HepG2 (cell line): ENCODE data around the gene FRMD4A. TPM values are rescaled to one million over a fixed set of nuclear protein-coding genes. Genes with fewer than 3 reads are reported as not detected.

Source experiments
- ATAC-seq: fragments of 200-7000 bp; cut with Tn5 transposase; 3 replicates; pipeline ENCODE4 v1.9.1; 2020; ENCODE audit warnings: mild to moderate bottlenecking, moderate library complexity
- BruUV-seq: library from RNA; stranded (reverse); fragments of 400-500 nt; replicated peaks from 2 replicates; lab custom pipeline; 2021; lab: Mats Ljungman, UMichigan
- CTCF ChIA-PET: fragments of 300-600 bp; formaldehyde crosslinking; extraction: SDS; loops from one replicate; lab custom pipeline; 2021; ENCODE audit warnings: low total read pairs, inconsistent platforms, low intra/inter-chr PET ratio; lab: Yijun Ruan, JAX
- POLR2A ChIA-PET: fragments of 350-600 bp; sonication (Branson Sonifier 250); formaldehyde crosslinking; loops from one replicate; lab custom pipeline; 2020; ENCODE audit warnings: antibody characterized with exemption, inconsistent platforms; lab: Yijun Ruan, JAX
- DNase-seq: peaks from one replicate; pipeline ENCODE4 v3.0.0-alpha.2; 2015; ENCODE audit warnings: low spot score
- FAIRE-seq: peaks from 3 replicates; lab custom pipeline; 2011; peaks lifted over from hg19 to GRCh38; lab: Jason Lieb, UNC
- H2AFZ ChIP-seq: one replicate; pipeline ENCODE4 v1.6.1; 2011; ENCODE audit warnings: low read length, inconsistent platforms
- H3K27ac ChIP-seq: fragments of 300-600 bp; 3 replicates; pipeline ENCODE4 v1.8.0; 2011; ENCODE audit warnings: mixed run types, mild to moderate bottlenecking, mixed read lengths, low read length, inconsistent platforms; ENCODE audit not compliant: insufficient read depth; ENCODE audit errors: extremely low read length
- H3K27me3 ChIP-seq, 2 experiments: fragments of 200-600 bp in 1 of 2; 2 replicates in 1 of 2; 3 replicates in 1 of 2; pipeline versions ENCODE4 v1.6.0 to v1.8.0; 2011; ENCODE audit warnings: low read length in 2 of 2, mild to moderate bottlenecking in 2 of 2, moderate library complexity in 2 of 2, inconsistent platforms in 1 of 2; ENCODE audit not compliant: insufficient read depth in 2 of 2, control insufficient read depth in 1 of 2
- H3K36me3 ChIP-seq, 2 experiments: fragments of 200-600 bp in 1 of 2; replicated peaks in 1 of 2; 2 replicates in 1 of 2; 3 replicates in 1 of 2; pipeline versions ENCODE4 v1.5.1 to v1.8.0; 2011; ENCODE audit warnings: low read length in 2 of 2, inconsistent platforms in 1 of 2; ENCODE audit not compliant: insufficient read depth in 2 of 2, control insufficient read depth in 1 of 2
- H3K4me1 ChIP-seq: 2 replicates; pipeline ENCODE4 v1.5.1; 2012; ENCODE audit warnings: low read length, inconsistent platforms; ENCODE audit not compliant: insufficient read depth
- H3K4me2 ChIP-seq: 2 replicates; pipeline ENCODE4 v1.6.0; 2011; ENCODE audit warnings: low read depth, low read length, inconsistent platforms
- H3K4me3 ChIP-seq, 3 experiments: fragments of 200-600 bp in 1 of 3; sonication (generic), shearing (Covaris generic) in 1 of 3; replicated peaks in 1 of 3; 2 replicates each; pipeline ENCODE4 v1.5.1; 2011 to 2016; ENCODE audit warnings: low read length in 3 of 3, inconsistent platforms in 2 of 3, low read depth in 2 of 3, mild to moderate bottlenecking in 2 of 3, control low read depth in 1 of 3, mixed read lengths in 1 of 3; ENCODE audit not compliant: insufficient read depth in 1 of 3
- H3K79me2 ChIP-seq: one replicate; pipeline ENCODE4 v1.6.1; 2011; ENCODE audit warnings: low read length, inconsistent platforms; ENCODE audit not compliant: insufficient read depth
- H3K9ac ChIP-seq: 2 replicates; pipeline ENCODE4 v1.6.0; 2011; ENCODE audit warnings: mild to moderate bottlenecking, low read depth, low read length, inconsistent platforms; ENCODE audit not compliant: insufficient read depth
- H3K9me3 ChIP-seq: 2 replicates; pipeline ENCODE4 v1.5.1; 2012; ENCODE audit warnings: mild to moderate bottlenecking, low read length
- H4K20me1 ChIP-seq: 2 replicates; pipeline ENCODE4 v1.6.0; 2011; ENCODE audit warnings: inconsistent platforms, mild to moderate bottlenecking, low read length, moderate library complexity; ENCODE audit not compliant: insufficient read depth
- FOXK1 ChIP-seq: sonication (generic); formaldehyde crosslinking; IDR thresholded peaks from 2 replicates; pipeline ENCODE4 v1.4.0; 2020; ENCODE audit warnings: low read depth, missing genetic modification reagents, borderline replicate concordance
- HMG20B ChIP-seq: conservative IDR thresholded peaks from 2 replicates; pipeline ENCODE4 v1.6.1; 2016; ENCODE audit warnings: missing genetic modification reagents, missing compliant biosample characterization
- NRL ChIP-seq: sonication (generic); formaldehyde crosslinking; IDR thresholded peaks from 2 replicates; pipeline ENCODE4 v1.5.0; 2020; ENCODE audit warnings: missing genetic modification reagents, mild to moderate bottlenecking, moderate library complexity, borderline replicate concordance
- POLR2AphosphoS5 ChIP-seq: IDR thresholded peaks from 2 replicates; pipeline ENCODE4 v1.6.1; 2012; ENCODE audit warnings: low read depth, low read length
- ZBTB49 ChIP-seq: sonication (generic); formaldehyde crosslinking; IDR thresholded peaks from 2 replicates; pipeline ENCODE4 v1.4.0; 2020; ENCODE audit warnings: missing genetic modification reagents, borderline replicate concordance
- ZNF30 ChIP-seq: sonication (generic); formaldehyde crosslinking; IDR thresholded peaks from 2 replicates; pipeline ENCODE4 v1.5.0; 2020; ENCODE audit warnings: mild to moderate bottlenecking, missing genetic modification reagents
- ZNF451 ChIP-seq: sonication (generic); formaldehyde crosslinking; IDR thresholded peaks from 2 replicates; pipeline ENCODE4 v1.5.0; 2020; ENCODE audit warnings: mild to moderate bottlenecking, missing genetic modification reagents
- ZNF652 ChIP-seq: IDR thresholded peaks from 2 replicates; pipeline ENCODE4 v1.6.1; 2016; ENCODE audit warnings: low read depth, borderline replicate concordance
- ZNF761 ChIP-seq: sonication (generic); formaldehyde crosslinking; conservative IDR thresholded peaks from 2 replicates; pipeline ENCODE4 v1.4.0; 2020; ENCODE audit warnings: mild to moderate bottlenecking, missing genetic modification reagents
- WGBS: methylation state at CpG from one replicate; pipeline ENCODE4 v1.1.6; 2017; ENCODE audit warnings: low lambda C conversion rate; 5-methylcytosine and 5-hydroxymethylcytosine counted together
- in situ Hi-C: cut with HindIII; loops from 2 replicates; pipeline ENCODE4 v1.10.0; 2017; ENCODE audit warnings: low pct_unique_long_range_greater_than_20kb; ENCODE audit not compliant: extremely low pct_ligation_motif_present
- intact Hi-C: fragments of 100-400 bp; cut with micrococcal nuclease; formaldehyde crosslinking; loops from one replicate; pipeline ENCODE4 v1.10.0; 2022; ENCODE audit not compliant: unreplicated experiment
- polyA plus RNA-seq, 8 experiments: library from polyadenylated mRNA; depleted of rRNA in 3 of 8; stranded (reverse) in 7 of 8; unstranded in 1 of 8; fragments of >200 nt; fragmentation: Illumina TruSeq in 4 of 8; extraction: Trizol in 4 of 8; gene quantifications; 2 replicates each; pipeline versions ENCODE4 v1.2.1 to v1.2.3, GENCODE V29; 2011 to 2016; ENCODE audit warnings: low read depth in 4 of 8, missing spikeins in 1 of 8, mixed read lengths in 1 of 8; ENCODE audit not compliant: insufficient read depth in 1 of 8
- total RNA-seq, 5 experiments: library from RNA; depleted of rRNA; stranded (reverse); fragments of >200 nt; fragmentation: Illumina TruSeq; extraction: Trizol; gene quantifications; 2 replicates each; pipeline ENCODE4 v1.2.3, GENCODE V29; 2016; ENCODE audit warnings: low read depth in 1 of 5

Gene FRMD4A
- total and polyA plus RNA-seq, 2 of the 13 experiments (the other 11 are each of a cell fraction or from before 2014, with no cell fraction given): 0.09 to 0.26 TPM

GRCh38 chr10:14225379-14225778 is 105.3 kb downstream of the FRMD4A start:
- ChIA-PET POLR2A (no interaction called here), CTCF (no interaction called here)
- H4K20me1 ChIP-seq: no peaks in the 10 kb centered on the region
- H3K4me1 ChIP-seq: no peaks in the 10 kb centered on the region
- H3K4me2 ChIP-seq: no peak overlapping the region
- no peaks in the 10 kb centered on the region for H3K79me2 ChIP-seq
- 1% methylated on average over 3 of the region's 4 CpGs for WGBS
- ATAC-seq (no peak), FAIRE-seq (no peak), DNase-seq (no peak)
- no TSS peak for BruUV-seq
- TF ChIP-seq HMG20B (CRISPR knock-in tag): no peak
- TF ChIP-seq FOXK1 (CRISPR knock-in tag): no peak
- no peak for TF ChIP-seq ZNF652
- in situ Hi-C loops (no loop called here), intact Hi-C loops (no loop called here)
- no peaks in the 10 kb centered on the region for H3K9me3 ChIP-seq
- H2AFZ ChIP-seq: no peak overlapping the region
- no peak overlapping the region for H3K4me3 ChIP-seq
- H3K27ac ChIP-seq: no peak overlapping the region
- no peaks in the 10 kb centered on the region for H3K36me3 ChIP-seq
- H3K27me3 ChIP-seq: no peaks in the 10 kb centered on the region; a peak in 1 of 5 replicates
- no peak overlapping the region for H3K9ac ChIP-seq

- H2AFZ ChIP-seq: no peak overlapping the region
- no peak overlapping the region for H3K9ac ChIP-seq
- 20% methylated on average over 7 of the region's 7 CpGs for WGBS
- no peak overlapping the region for H3K4me2 ChIP-seq
- ChIA-PET POLR2A (no interaction called here), CTCF (no interaction called here)
- H3K9me3 ChIP-seq: no peaks in the 10 kb centered on the region
- no peak for DNase-seq
- no peaks in the 10 kb centered on the region for H3K79me2 ChIP-seq
- BruUV-seq: no TSS peak
- no peak for ATAC-seq
- no peaks in the 10 kb centered on the region for H3K4me1 ChIP-seq
- no peak for FAIRE-seq
- TF ChIP-seq ZNF30 (CRISPR knock-in tag) (no peak), POLR2AphosphoS5 (no peak), ZNF761 (CRISPR knock-in tag) (no peak), ZBTB49 (CRISPR knock-in tag) (no peak), NRL (no peak), ZNF451 (no peak)
- H3K27me3 ChIP-seq: peaks cover 0 to 9% of the 10 kb centered on the region in 2 experiments; a peak in 2 of 5 replicates
- no peaks in the 10 kb centered on the region for H4K20me1 ChIP-seq
- in situ Hi-C loops: no loop called here
- no peak overlapping the region for H3K4me3 ChIP-seq
- no peaks in the 10 kb centered on the region for H3K36me3 ChIP-seq
- intact Hi-C loops: no loop called here
- no peak overlapping the region for H3K27ac ChIP-seq
Observed at GRCh38 chr10:14220026-14220425, 110.7 kb downstream of the FRMD4A start.
